ENCODE measurements around the gene ARNT2.

- TF ChIP-seq ETV5 (CRISPR knock-in tag; IDR thresholded peaks at IDR 0.05; ENCODE audit: borderline replicate concordance), result no peak
- peak; percentile 87 for TF ChIP-seq CTCF (CRISPR knock-in tag; IDR thresholded peaks at IDR 0.05)
- peak; percentile 75 for TF ChIP-seq XRCC5 (optimal IDR thresholded peaks at IDR 0.05; ENCODE audit: low read length)
- TF ChIP-seq POLR2A (IDR thresholded peaks at IDR 0.05; ENCODE audit: insufficient read depth in 1 of 2, low read depth in 2 of 2, low read length in 2 of 2), result no peak
These were observed 163.6 kb downstream of the ARNT2 start for GRCh38 chr15:80567721-80568157.

All from HepG2 (cell line).